Measurements from ENCODE around the gene PRG2.

The PRG2 gene

GRCh38 chr11:57394203-57394965, 3.9 kb upstream of the PRG2 start:
- Mint-ChIP-seq H3K36me3 (ENCODE audit: low read depth) (no peaks in the 10 kb centered on the region), H3K4me1 (no peaks in the 10 kb centered on the region), H3K4me3 (no peak overlapping the region), H3K9me3 (no peaks in the 10 kb centered on the region), H3K27me3 (no peaks in the 10 kb centered on the region), H3K27ac (no peak overlapping the region)
- ATAC-seq (no peak), DNase-seq (no peak)

GRCh38 chr11:57392763-57393105, 2.3 kb upstream of the PRG2 start:
- Mint-ChIP-seq H3K36me3 (ENCODE audit: low read depth) (no peaks in the 10 kb centered on the region), H3K9me3 (no peaks in the 10 kb centered on the region), H3K4me3 (no peak overlapping the region), H3K27me3 (no peaks in the 10 kb centered on the region), H3K4me1 (no peaks in the 10 kb centered on the region), H3K27ac (no peak overlapping the region)
- no peak for DNase-seq
- ATAC-seq: no peak

DNA sequence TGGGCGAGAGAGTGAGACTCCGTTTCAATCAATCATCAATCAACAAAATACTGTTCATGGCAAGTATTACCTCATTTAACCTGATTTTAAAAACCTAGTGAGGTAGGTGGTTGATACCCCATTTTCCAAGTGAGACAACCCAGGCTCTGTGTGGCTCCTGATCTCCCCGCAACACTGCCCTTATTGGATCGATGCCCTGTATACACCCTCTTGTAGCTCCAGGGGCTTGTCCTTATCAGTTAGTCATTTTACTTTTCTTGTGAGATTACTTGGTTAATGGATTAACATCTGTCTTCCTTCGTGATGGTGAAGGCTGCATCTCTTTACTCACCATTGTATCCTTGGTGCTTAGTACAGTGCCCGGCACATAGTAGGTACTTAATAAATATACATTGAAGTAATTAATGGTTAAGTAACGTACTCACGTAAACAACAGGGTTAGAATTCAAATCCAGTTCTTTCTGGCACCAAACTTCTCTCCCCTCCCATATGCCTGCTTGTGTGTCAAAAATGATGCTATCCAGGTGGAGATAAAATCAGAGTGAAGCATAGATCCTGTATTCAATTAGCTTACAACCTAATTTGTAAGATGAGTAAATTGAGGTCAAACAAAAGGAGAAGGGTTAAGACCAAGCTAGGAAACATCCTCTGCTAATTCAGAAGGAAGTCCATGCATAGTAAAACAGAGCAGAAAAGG, 1.8 kb upstream of the PRG2 start:
- ATAC-seq: no peak
- Mint-ChIP-seq H3K4me3 (no peak overlapping the region), H3K9me3 (no peaks in the 10 kb centered on the region), H3K27me3 (no peaks in the 10 kb centered on the region), H3K36me3 (ENCODE audit: low read depth) (no peaks in the 10 kb centered on the region), H3K27ac (no peak overlapping the region), H3K4me1 (no peaks in the 10 kb centered on the region)
- no peak for DNase-seq

DNA sequence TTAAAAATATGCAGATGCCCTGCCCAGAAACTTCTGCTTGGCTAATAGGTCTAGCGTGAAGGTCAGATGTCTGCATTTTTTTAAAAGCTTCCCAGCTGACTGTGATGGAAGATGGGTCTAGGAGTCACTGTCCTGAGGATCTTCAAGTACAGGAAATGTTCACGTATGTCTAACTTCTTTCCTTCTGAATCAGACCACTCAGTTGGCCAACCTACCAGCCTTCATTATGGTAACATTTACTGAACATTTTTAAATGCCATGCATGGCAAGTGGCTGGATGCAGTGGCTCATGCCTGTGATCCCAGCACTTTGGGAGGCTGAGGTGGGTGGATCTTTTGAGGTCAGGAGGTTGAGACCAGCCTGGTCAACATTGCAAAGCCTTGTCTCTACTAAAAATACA, 1.1 kb upstream of the PRG2 start:
- ATAC-seq: no peak
- no peak for DNase-seq
- H3K4me3 Mint-ChIP-seq: no peak overlapping the region
- peaks cover 1% of the 10 kb centered on the region for H3K27me3 Mint-ChIP-seq
- no peak overlapping the region for H3K27ac Mint-ChIP-seq
- no peaks in the 10 kb centered on the region for H3K9me3 Mint-ChIP-seq
- H3K36me3 Mint-ChIP-seq (ENCODE audit: low read depth): no peaks in the 10 kb centered on the region
- H3K4me1 Mint-ChIP-seq: no peaks in the 10 kb centered on the region

GRCh38 chr11:57391111-57391510, 661 bp upstream of the PRG2 start:
- Mint-ChIP-seq H3K27me3 (peaks cover 2% of the 10 kb centered on the region), H3K4me3 (no peak overlapping the region), H3K36me3 (ENCODE audit: low read depth) (no peaks in the 10 kb centered on the region), H3K4me1 (no peaks in the 10 kb centered on the region), H3K9me3 (no peaks in the 10 kb centered on the region), H3K27ac (no peak overlapping the region)
- ATAC-seq: no peak
- DNase-seq: no peak

GRCh38 chr11:57387289-57388030, 3.0 kb downstream of the PRG2 start:
- Mint-ChIP-seq H3K9me3 (no peaks in the 10 kb centered on the region), H3K4me3 (no peak overlapping the region), H3K27ac (no peak overlapping the region), H3K4me1 (no peaks in the 10 kb centered on the region), H3K36me3 (ENCODE audit: low read depth) (no peaks in the 10 kb centered on the region), H3K27me3 (peaks cover 5% of the 10 kb centered on the region)
- no peak for DNase-seq
- ATAC-seq: no peak

DNA sequence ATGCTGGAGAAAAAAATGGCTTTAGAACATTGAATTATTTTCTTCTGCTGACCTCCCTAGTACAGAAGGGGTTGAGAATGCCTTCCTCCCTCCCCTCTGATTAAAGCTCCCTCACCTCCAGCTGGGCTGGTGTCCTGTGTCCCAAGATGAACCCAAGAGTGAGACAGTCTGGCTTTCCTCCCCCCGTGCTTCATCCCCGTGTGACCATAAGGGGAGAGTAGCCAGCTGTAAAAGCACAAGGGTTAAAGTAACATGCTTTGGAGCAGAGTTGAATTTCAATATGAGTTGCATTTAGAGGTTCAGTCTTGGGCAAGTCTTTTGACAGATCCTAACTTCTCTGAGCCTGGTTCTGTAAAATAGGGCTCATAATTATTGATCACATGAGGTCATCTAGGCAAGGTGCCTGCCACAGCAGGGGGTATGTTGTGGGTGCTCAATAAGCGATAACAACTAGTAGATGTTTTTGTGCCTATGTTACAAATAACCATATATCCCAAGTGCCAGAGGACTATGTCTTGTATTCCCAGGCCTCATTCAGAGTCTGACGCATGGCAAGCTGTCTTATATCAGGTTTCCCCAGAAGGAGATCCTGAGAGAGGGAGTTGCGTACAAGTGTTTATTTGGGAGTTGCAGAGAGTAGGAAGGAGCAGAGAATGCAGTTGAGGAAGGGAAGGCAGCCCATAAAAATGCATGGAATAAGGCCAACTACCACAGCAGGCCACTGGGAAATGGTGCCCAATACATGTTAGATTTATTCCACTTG, 4.1 kb downstream of the PRG2 start:
- no peak overlapping the region for H3K27ac Mint-ChIP-seq
- DNase-seq: no peak
- H3K4me1 Mint-ChIP-seq: no peaks in the 10 kb centered on the region
- no peak for ATAC-seq
- H3K9me3 Mint-ChIP-seq: no peaks in the 10 kb centered on the region
- peaks cover 5% of the 10 kb centered on the region for H3K27me3 Mint-ChIP-seq
- H3K4me3 Mint-ChIP-seq: no peak overlapping the region
- no peaks in the 10 kb centered on the region for H3K36me3 Mint-ChIP-seq (ENCODE audit: low read depth)

DNA sequence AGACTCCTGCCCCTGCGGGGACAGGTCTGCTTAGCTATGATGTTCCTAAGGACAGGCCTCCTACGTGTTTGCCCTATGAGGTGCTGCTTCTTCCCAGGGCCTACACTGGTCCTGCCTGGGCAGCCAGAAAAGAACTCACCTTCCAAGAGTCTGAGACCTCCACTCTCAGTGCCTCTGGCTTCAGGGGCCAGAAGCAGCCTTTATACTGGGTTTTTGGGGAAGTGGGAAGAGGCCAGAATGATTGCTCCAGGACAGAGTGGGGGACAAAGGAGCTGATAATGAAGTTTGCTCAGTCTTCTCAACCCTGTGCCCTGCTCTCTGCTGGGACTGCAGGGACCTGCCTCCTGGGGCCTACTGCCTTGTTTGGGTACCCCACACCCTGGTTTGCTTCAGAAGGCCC, 9.5 kb downstream of the PRG2 start, which contains the start of gene PRG3:
Gene PRG3, minus strand, starts transcription at position 176 of the 400 bp plus-strand sequence. CDS start 442 bp downstream, outside the sequence.
- Mint-ChIP-seq H3K4me3 (no peak within 1 kb of the TSS), H3K27me3 (peaks cover 17% of the 10 kb centered on the region), H3K27ac (no peak within 1 kb of the TSS), H3K9me3 (no peaks in the 10 kb centered on the region), H3K4me1 (no peaks in the 10 kb centered on the region), H3K36me3 (ENCODE audit: low read depth) (no peaks in the 10 kb centered on the region)
- DNase-seq (no peak), ATAC-seq (no peak)

DNA sequence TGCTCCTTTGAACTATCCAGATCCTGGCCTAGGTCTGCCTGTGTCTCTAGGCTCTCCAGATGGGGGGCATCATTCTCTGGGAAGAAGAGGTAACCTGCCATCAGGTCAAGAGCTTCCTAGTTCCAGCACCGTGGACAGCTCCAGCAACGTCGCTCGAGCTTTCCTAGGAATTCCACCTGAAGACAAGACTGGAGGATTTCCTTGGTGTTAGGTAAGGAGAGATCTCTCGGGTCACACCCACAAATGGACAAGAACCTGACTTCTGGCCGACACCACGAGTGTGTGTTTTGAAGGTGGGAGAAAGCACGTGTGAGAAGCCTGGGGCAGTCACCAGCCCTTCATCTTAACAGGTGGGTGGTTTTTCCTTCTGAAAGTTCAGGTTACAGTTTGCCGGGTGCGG, 10.7 kb downstream of the PRG2 start:
- Mint-ChIP-seq H3K9me3 (no peaks in the 10 kb centered on the region), H3K27ac (no peak overlapping the region), H3K4me1 (no peaks in the 10 kb centered on the region), H3K36me3 (ENCODE audit: low read depth) (no peaks in the 10 kb centered on the region), H3K27me3 (peaks cover 16% of the 10 kb centered on the region), H3K4me3 (no peak overlapping the region)
- DNase-seq (no peak), ATAC-seq (no peak)

DNA sequence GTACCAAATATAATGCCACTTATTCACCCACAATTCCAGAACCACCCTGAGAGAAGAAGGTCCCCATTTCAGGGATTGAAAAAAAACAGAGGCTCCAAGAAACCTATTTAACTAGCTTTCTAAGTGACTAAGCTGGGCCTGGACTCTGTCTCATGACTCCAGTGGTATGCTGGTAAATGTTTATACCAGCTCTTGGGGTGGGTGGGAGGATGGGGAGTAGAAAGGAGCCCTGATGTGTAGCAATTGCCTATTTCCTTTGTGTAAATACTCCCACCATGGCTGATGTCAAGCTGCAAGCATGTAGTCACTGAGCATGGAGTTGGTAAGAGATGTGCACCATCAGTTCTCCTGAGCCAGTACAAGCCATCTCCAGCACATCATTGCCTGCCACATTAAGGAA, 12.3 kb downstream of the PRG2 start:
- Mint-ChIP-seq H3K9me3 (no peaks in the 10 kb centered on the region), H3K27me3 (peaks cover 16% of the 10 kb centered on the region), H3K4me3 (no peak overlapping the region), H3K27ac (no peak overlapping the region), H3K4me1 (no peaks in the 10 kb centered on the region), H3K36me3 (ENCODE audit: low read depth) (no peaks in the 10 kb centered on the region)
- ATAC-seq (no peak), DNase-seq (no peak)

GRCh38 chr11:57377107-57377506, 13.3 kb downstream of the PRG2 start:
- ATAC-seq (no peak), DNase-seq (no peak)
- peaks cover 14% of the 10 kb centered on the region for H3K27me3 Mint-ChIP-seq
- no peak overlapping the region for H3K27ac Mint-ChIP-seq
- no peaks in the 10 kb centered on the region for H3K9me3 Mint-ChIP-seq
- no peaks in the 10 kb centered on the region for H3K4me1 Mint-ChIP-seq
- no peaks in the 10 kb centered on the region for H3K36me3 Mint-ChIP-seq (ENCODE audit: low read depth)
- no peak overlapping the region for H3K4me3 Mint-ChIP-seq

DNA sequence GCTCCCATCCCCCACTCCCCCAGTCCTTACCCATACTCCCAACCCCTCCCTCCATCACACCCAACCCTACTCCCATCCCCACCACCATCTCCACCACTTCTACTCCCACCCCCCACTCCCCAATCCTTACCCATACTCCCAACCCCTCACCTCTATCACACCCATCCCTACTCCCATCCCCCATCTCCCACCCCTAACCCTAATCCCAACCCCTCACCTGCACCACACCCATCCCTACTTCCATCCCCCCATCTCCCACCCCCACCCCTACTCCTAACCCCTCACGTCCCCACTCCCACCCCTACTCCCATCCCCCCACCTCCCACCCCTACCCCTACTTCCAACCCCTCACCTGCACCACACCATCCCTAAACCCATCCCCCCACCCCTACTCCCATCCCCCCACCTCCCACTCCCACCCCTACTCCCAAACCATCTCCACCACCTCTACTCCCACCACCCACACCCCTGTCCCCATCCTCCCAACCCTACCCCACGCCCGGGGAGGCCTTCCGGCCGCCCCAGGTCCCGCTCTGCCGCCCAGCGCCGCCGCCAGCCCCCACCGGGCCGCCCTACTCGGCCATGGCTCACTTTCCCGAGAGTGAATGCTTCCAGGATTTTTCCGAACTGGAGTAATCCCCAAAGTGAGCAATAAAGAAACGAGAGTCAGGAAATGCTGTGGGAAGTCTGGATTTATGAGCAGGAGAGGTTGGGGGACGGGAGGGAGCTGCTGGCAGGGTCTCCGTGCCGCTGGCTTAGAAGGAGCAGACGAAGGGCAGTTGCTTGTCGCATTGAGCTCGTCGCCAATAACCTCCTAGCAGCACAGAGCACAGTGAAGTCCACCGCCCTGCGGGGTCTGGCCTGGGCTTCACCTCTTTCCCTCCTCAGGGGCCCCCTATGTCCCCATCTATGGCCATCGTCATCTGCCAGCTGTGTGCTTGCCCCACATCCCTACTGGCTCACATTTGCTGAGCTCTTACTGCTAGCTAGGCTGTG, 14.1 kb downstream of the PRG2 start:
- Mint-ChIP-seq H3K36me3 (ENCODE audit: low read depth) (no peaks in the 10 kb centered on the region), H3K27me3 (peaks cover 14% of the 10 kb centered on the region), H3K27ac (no peak overlapping the region), H3K4me1 (no peaks in the 10 kb centered on the region), H3K9me3 (no peaks in the 10 kb centered on the region), H3K4me3 (no peak overlapping the region)
- ATAC-seq: no peak
- no peak for DNase-seq

DNA sequence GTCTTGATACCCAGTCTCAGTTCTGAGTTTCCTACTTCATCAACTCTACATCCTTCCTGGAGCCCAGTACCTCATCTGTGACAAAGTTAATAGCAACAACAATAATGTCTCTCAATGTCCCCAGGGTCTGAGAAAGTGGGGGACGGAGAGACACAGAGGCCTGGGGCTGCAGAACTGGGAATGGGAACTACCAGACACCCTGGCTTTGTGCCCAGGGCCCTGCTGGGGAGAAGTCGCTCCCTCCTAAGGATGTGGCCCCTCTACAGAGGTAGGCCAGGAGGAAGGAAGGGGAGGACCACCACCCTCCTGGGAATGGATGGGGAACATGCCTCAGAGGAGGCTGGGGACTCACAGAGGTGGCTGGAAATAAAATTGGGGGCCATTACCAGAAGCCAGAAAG, 15.0 kb downstream of the PRG2 start:
- ATAC-seq: no peak
- DNase-seq: no peak
- Mint-ChIP-seq H3K27me3 (peaks cover 12% of the 10 kb centered on the region), H3K36me3 (ENCODE audit: low read depth) (no peaks in the 10 kb centered on the region), H3K4me1 (no peaks in the 10 kb centered on the region), H3K4me3 (no peak overlapping the region), H3K27ac (no peak overlapping the region), H3K9me3 (no peaks in the 10 kb centered on the region)
